ENCODE measurements around the gene TGIF2. TPM values are rescaled to one million over a fixed set of nuclear protein-coding genes. Genes with fewer than 3 reads are reported as not detected.

Gene TGIF2
- total and polyA plus RNA-seq, 2 of the 8 experiments (the other 6 are each of a cell fraction or from before 2014, with no cell fraction given) = 49.7 to 76.7 TPM

DNA sequence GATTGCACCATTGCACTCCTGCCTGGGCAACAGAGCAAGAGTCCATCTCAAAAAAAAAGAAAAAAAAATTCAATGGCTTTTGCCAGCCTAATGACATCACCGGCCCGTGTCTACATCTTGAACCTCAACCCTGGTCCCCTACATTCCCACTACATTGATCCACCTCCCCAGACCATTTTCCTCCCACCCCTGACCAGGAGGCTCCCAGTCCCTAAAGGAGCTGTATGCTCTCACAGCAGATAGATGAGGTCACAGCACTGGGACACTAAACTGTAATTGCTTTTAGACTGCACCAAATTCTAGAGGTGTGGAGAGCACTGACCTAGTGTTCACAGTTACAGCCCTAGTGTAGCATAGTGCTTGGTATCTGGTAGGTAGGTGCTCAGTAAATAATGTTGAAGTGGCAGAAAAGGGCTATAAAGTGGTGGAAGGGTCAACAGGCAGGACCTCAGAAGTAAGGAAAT is 10.7 kb downstream of the TGIF2 start:
- Histone ChIP-seq H4K8ac (ENCODE audit: extremely low read depth, insufficient read depth, low read length) (no peak overlapping the region), H3K18ac (ENCODE audit: extremely low read depth, low read length) (peak overlapping the region; percentile 1; the same call in 1 of the 2 replicates), H3K4ac (replicated peaks; ENCODE audit: insufficient read length, low read depth, low read length) (peak overlapping the region; percentile 81), H4K20me1 (replicated peaks in 1 of 2; ENCODE audit: control insufficient read depth in 1 of 2, insufficient read depth in 2 of 2, low read length in 2 of 2) (no peaks in the 10 kb centered on the region), H2AK5ac (ENCODE audit: low read depth, low read length) (peak overlapping the region; percentile 58; the same call in 1 of the 2 replicates), H3K4me1 (replicated peaks in 1 of 4; ENCODE audit: control insufficient read depth in 3 of 4, insufficient read depth in 4 of 4, low read length in 3 of 4) (peaks cover 3 to 17% (median 11%) of the 10 kb centered on the region in 4 experiments; a peak in 6 of 7 replicates), H3K27me3 (replicated peaks in 1 of 4; ENCODE audit: control insufficient read depth in 3 of 4, extremely low read depth in 1 of 4, insufficient read depth in 3 of 4, low read length in 3 of 4) (no peaks in the 10 kb centered on the region), H3K4me2 (ENCODE audit: insufficient read depth in 1 of 2, low read depth in 2 of 2, low read length in 2 of 2) (peak overlapping the region in 1 of 2 experiments; percentile 19; a peak in 1 of 4 replicates), H3K36me3 (ENCODE audit: control insufficient read depth in 2 of 4, insufficient read depth in 4 of 4, low read length in 3 of 4) (peaks cover 4 to 51% (median 27%) of the 10 kb centered on the region in 4 experiments), H3K27ac (ENCODE audit: low read depth, low read length) (no peak overlapping the region), H2AFZ (ENCODE audit: low read length) (no peak overlapping the region), H3K79me1 (ENCODE audit: low read depth, low read length) (peaks cover 5% of the 10 kb centered on the region), H3K23me2 (ENCODE audit: low read depth, low read length) (no peaks in the 10 kb centered on the region), H3K9ac (replicated peaks in 1 of 4; ENCODE audit: extremely low read depth in 1 of 4, low read depth in 3 of 4, low read length in 3 of 4) (no peak overlapping the region), H4K5ac (ENCODE audit: insufficient read length, low read depth, low read length) (no peak overlapping the region), H3K23ac (ENCODE audit: insufficient read length) (no peak overlapping the region), H2BK15ac (ENCODE audit: low read length) (no peak overlapping the region), H3K79me2 (ENCODE audit: control insufficient read depth in 1 of 2, insufficient read depth in 2 of 2, low read length in 2 of 2) (peaks cover 0 to 13% of the 10 kb centered on the region in 2 experiments; a peak in 1 of 4 replicates), H4K91ac (replicated peaks; ENCODE audit: insufficient read length, low read length) (peak overlapping the region; percentile 83), H2BK120ac (replicated peaks; ENCODE audit: low read depth, low read length) (no peak overlapping the region), H3K56ac (replicated peaks; ENCODE audit: insufficient read length, low read depth, low read length) (no peak overlapping the region), H3K4me3 (ENCODE audit: extremely low read depth in 1 of 4, insufficient read depth in 2 of 4, low read depth in 3 of 4, low read length in 4 of 4) (no peak overlapping the region), H3K14ac (ENCODE audit: insufficient read length) (no peak overlapping the region), H3K9me3 (ENCODE audit: insufficient read depth in 2 of 2, low read depth in 1 of 2, low read length in 1 of 2) (peaks cover 6 to 7% of the 10 kb centered on the region in 2 experiments; a peak in 2 of 4 replicates), H2BK12ac (ENCODE audit: low read depth, low read length) (peak overlapping the region; percentile 27; the same call in 1 of the 2 replicates), H2BK20ac (ENCODE audit: low read length) (no peak overlapping the region), H2BK5ac (ENCODE audit: low read depth, low read length) (no peak overlapping the region; the same call in 1 of the 2 replicates)
- 100% methylated on average over 2 of the region's 2 CpGs; no CpG with 5 or more reads in 1 of the 2 experiments for WGBS, 2 experiments (ENCODE audit: extremely low coverage in 1 of 2, insufficient coverage in 1 of 2, insufficient read length in 1 of 2, insufficient replicate concordance in 2 of 2, low coverage in 1 of 2, low lambda C conversion rate in 2 of 2, missing lambda C conversion rate in 1 of 2)
- ChIA-PET CTCF (ENCODE audit: partially characterized antibody) (interaction anchor here (0.7 to 14.2 kb wide), 13 partner anchors 11 to 49 kb away, joined by 3 to 202 read pairs (median 4); partner anchors contain the start of genes RAB5IF and TGIF2), POLR2A (ENCODE audit: partially characterized antibody) (interaction anchor here (0.6 to 26.6 kb wide), 6 partner anchors 11 to 127 kb away, joined by 3 to 388 read pairs (median 33); partner anchors contain the start of genes RAB5IF and TGIF2)
- no peak for TF ChIP-seq ATF3 (IDR thresholded peaks at IDR 0.05; ENCODE audit: insufficient read depth, low read depth, low read length)
- TF ChIP-seq ZNF274 (IDR thresholded peaks at IDR 0.05; ENCODE audit: borderline replicate concordance, extremely low read depth, low read length) = no peak
- no peak for DNase-seq (ENCODE audit: low read depth in 1 of 2, low spot score in 2 of 2)
- FAIRE-seq = no peak
